SJCRH30 (cell line): Measurements from ENCODE around the gene AMPH. TPM values are rescaled to one million over a fixed set of nuclear protein-coding genes. Genes with fewer than 3 reads are reported as not detected.
A peak's percentile ranks its signal among the peaks of the same experiment; 100 is the strongest.

Source experiments
- DNase-seq, 2 experiments: peaks; one replicate each; pipeline ENCODE4 v3.0.0-alpha.2; 2015 to 2020
- H3K27ac ChIP-seq: fragments of 250-450 bp; sonication (Bioruptor Pico); 2 replicates; pipeline ENCODE4 v1.5.1; 2020; ENCODE audit warnings: mild to moderate bottlenecking, moderate library complexity
- H3K27me3 ChIP-seq: fragments of 250-450 bp; sonication (Bioruptor Pico); 2 replicates; pipeline ENCODE4 v1.5.1; 2020; ENCODE audit warnings: mild to moderate bottlenecking, moderate library complexity
- H3K36me3 ChIP-seq: fragments of 250-450 bp; sonication (Bioruptor Pico); 2 replicates; pipeline ENCODE4 v1.5.1; 2020; ENCODE audit warnings: mild to moderate bottlenecking, moderate library complexity
- H3K4me1 ChIP-seq: fragments of 250-450 bp; sonication (Bioruptor Pico); 2 replicates; pipeline ENCODE4 v1.5.1; 2020; ENCODE audit warnings: mild to moderate bottlenecking, moderate library complexity
- H3K4me3 ChIP-seq: fragments of 250-450 bp; sonication (Bioruptor Pico); 2 replicates; pipeline ENCODE4 v1.5.1; 2020; ENCODE audit warnings: mild to moderate bottlenecking, moderate library complexity
- H3K9me3 ChIP-seq: fragments of 250-450 bp; sonication (Bioruptor Pico); replicated peaks from 2 replicates; pipeline ENCODE4 v1.5.1; 2020; ENCODE audit warnings: mild to moderate bottlenecking, moderate library complexity
- total RNA-seq: library from RNA; depleted of rRNA; stranded (reverse); fragments of >200 nt; shearing (Covaris generic); gene quantifications from 2 replicates; pipeline ENCODE4 v1.2.3, GENCODE V29; 2014

The AMPH gene
- total RNA-seq, 1 experiment from 2014 or later, result not detected

- Histone ChIP-seq H3K27ac (no peak overlapping the region), H3K4me1 (no peaks in the 10 kb centered on the region), H3K36me3 (no peaks in the 10 kb centered on the region), H3K27me3 (no peaks in the 10 kb centered on the region), H3K4me3 (no peak overlapping the region), H3K9me3 (no peaks in the 10 kb centered on the region)
- DNase-seq, result no peak
These were observed 148.7 kb downstream of the AMPH start for GRCh38 chr7:38482521-38482920.

- Histone ChIP-seq H3K9me3 (no peaks in the 10 kb centered on the region), H3K4me1 (no peaks in the 10 kb centered on the region), H3K27ac (no peak overlapping the region), H3K4me3 (no peak overlapping the region), H3K27me3 (no peaks in the 10 kb centered on the region), H3K36me3 (no peaks in the 10 kb centered on the region)
- DNase-seq, result no peak
These were observed 149.8 kb downstream of the AMPH start for GRCh38 chr7:38481401-38481800.

DNA sequence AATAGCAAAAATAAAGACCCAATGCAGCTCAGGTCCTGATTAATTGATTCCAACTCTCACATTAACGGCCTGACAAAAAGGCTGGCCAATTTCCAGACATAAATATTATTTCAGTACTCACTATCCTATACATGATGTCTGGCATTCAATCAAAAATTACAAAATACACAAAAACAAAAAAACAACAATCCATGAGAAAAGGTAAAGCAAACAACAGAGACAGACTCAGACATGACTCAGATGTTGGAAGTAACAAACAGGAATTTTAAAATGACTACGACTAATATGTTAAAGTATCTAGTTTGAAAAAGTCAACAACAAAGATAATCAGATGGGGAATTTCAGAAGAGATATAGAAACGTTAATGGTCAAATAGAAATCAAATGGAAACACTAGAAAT is 152.8 kb downstream of the AMPH start:
- H3K4me1 ChIP-seq, result no peaks in the 10 kb centered on the region
- H3K27ac ChIP-seq, result no peak overlapping the region
- H3K27me3 ChIP-seq, result no peaks in the 10 kb centered on the region
- H3K9me3 ChIP-seq, result no peaks in the 10 kb centered on the region
- H3K36me3 ChIP-seq, result no peaks in the 10 kb centered on the region
- no peak for DNase-seq
- H3K4me3 ChIP-seq, result no peak overlapping the region

DNA sequence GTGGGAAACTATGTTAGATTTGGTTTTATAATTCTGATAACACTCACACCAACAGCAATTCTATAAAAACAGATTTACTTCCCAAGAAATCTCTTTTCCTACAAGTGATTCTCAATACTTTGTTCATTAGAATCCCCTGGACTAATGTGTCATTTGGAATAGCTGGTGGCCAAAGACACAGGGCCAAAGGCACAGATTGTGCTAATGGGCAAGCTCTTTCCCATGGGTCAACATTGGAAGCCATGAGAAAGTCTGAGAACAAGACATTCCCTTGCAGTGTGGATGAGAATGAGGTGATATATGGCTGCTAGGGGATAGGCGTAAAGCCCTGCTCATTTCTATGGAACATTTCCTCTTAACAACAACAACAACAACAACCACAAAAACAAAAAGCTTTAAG is 153.8 kb downstream of the AMPH start:
- Histone ChIP-seq H3K4me1 (no peaks in the 10 kb centered on the region), H3K27me3 (no peaks in the 10 kb centered on the region), H3K27ac (no peak overlapping the region), H3K9me3 (no peaks in the 10 kb centered on the region), H3K4me3 (no peak overlapping the region), H3K36me3 (no peaks in the 10 kb centered on the region)
- no peak for DNase-seq

- H3K27me3 ChIP-seq, result no peaks in the 10 kb centered on the region
- DNase-seq, result no peak
- no peak overlapping the region for H3K4me3 ChIP-seq
- no peaks in the 10 kb centered on the region for H3K4me1 ChIP-seq
- H3K9me3 ChIP-seq, result no peaks in the 10 kb centered on the region
- H3K36me3 ChIP-seq, result no peaks in the 10 kb centered on the region
- H3K27ac ChIP-seq, result no peak overlapping the region
These were observed 154.4 kb downstream of the AMPH start for GRCh38 chr7:38476764-38477163.

- peaks cover 4% of the 10 kb centered on the region; the same call in 1 of the 2 replicates for H3K27me3 ChIP-seq
- no peak overlapping the region for H3K27ac ChIP-seq
- H3K4me1 ChIP-seq, result no peaks in the 10 kb centered on the region
- H3K9me3 ChIP-seq, result no peaks in the 10 kb centered on the region
- no peak for DNase-seq
- no peaks in the 10 kb centered on the region for H3K36me3 ChIP-seq
- H3K4me3 ChIP-seq, result no peak overlapping the region
These were observed 165.2 kb downstream of the AMPH start for GRCh38 chr7:38465956-38466355.

- H3K27ac ChIP-seq, result no peak overlapping the region
- no peaks in the 10 kb centered on the region for H3K27me3 ChIP-seq
- H3K36me3 ChIP-seq, result no peaks in the 10 kb centered on the region
- no peak overlapping the region for H3K4me3 ChIP-seq
- H3K4me1 ChIP-seq, result no peaks in the 10 kb centered on the region
- peak in 1 of 2 experiments; percentile 35 for DNase-seq
- H3K9me3 ChIP-seq, result no peaks in the 10 kb centered on the region
These were observed 167.6 kb downstream of the AMPH start for GRCh38 chr7:38463277-38464225.

- H3K27me3 ChIP-seq, result no peaks in the 10 kb centered on the region
- H3K9me3 ChIP-seq, result no peaks in the 10 kb centered on the region
- no peaks in the 10 kb centered on the region for H3K36me3 ChIP-seq
- no peaks in the 10 kb centered on the region for H3K4me1 ChIP-seq
- H3K4me3 ChIP-seq, result no peak overlapping the region
- DNase-seq, result no peak
- no peak overlapping the region for H3K27ac ChIP-seq
These were observed 168.4 kb downstream of the AMPH start for GRCh38 chr7:38462819-38463218.

DNA sequence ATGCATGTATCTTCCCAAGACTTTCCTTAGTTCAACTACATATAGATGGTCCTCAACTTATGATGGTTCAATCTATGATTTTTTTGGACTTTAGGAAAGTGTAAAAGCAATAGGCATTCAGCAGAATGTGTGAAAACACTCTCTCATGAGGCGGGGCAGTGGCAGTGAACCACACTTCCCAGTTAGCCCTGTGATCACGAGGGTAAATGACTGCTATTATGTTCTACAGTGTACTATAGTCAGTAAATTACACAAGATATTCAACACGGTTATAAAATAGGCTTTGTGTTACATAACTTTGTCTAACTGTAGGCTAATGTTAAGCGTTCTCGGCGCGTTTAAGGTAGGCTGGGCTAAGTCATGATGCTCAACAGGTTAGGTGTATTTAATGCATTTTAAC is 169.3 kb downstream of the AMPH start:
- no peak for DNase-seq
- H3K36me3 ChIP-seq, result no peaks in the 10 kb centered on the region
- H3K9me3 ChIP-seq, result no peaks in the 10 kb centered on the region
- no peak overlapping the region for H3K27ac ChIP-seq
- no peak overlapping the region for H3K4me3 ChIP-seq
- H3K27me3 ChIP-seq, result no peaks in the 10 kb centered on the region
- no peaks in the 10 kb centered on the region for H3K4me1 ChIP-seq

DNA sequence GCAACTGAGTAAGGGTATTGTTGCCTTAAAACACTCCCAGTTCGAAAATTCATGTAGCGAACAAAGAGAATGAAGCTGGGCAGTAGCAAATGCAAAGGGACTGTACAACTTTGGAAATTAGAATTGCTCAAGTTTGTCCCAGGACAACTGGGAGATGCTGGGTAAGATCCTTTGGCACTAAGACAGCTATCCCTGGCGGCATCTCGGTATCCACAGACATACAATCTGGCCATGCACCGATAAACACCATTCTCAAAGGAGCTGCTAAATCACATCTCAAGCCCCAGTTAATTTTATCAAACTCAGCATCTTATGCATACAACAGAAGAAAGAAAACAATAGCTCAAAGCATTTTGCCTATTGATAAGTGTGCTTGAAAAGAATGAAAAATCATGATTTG is 177.3 kb downstream of the AMPH start:
- no peak for DNase-seq
- no peaks in the 10 kb centered on the region for H3K9me3 ChIP-seq
- no peaks in the 10 kb centered on the region for H3K36me3 ChIP-seq
- H3K4me3 ChIP-seq, result no peak overlapping the region
- H3K4me1 ChIP-seq, result no peaks in the 10 kb centered on the region
- no peaks in the 10 kb centered on the region for H3K27me3 ChIP-seq
- no peak overlapping the region for H3K27ac ChIP-seq

DNA sequence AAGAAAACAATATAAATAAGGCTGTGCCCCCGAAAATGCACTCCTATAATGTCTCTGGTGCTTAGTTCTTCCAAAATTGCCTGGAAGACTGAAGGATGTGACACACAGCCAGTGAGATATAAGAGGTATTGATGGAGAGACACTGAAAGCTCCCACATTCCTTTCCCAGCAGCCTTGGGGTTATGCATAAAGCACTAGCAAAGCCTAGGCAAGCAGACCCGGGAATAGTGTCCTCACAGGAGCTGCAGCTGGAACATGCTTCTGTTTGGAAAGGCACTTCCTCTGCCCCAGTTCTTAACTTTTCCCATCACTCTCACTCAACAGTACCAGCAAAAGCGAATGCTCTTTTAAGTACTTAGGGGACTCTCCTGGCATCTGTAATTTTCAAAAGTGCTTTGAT is 178.0 kb downstream of the AMPH start:
- H3K27ac ChIP-seq, result no peak overlapping the region
- no peak overlapping the region for H3K4me3 ChIP-seq
- H3K4me1 ChIP-seq, result no peaks in the 10 kb centered on the region
- H3K27me3 ChIP-seq, result no peaks in the 10 kb centered on the region
- H3K36me3 ChIP-seq, result no peaks in the 10 kb centered on the region
- no peaks in the 10 kb centered on the region for H3K9me3 ChIP-seq
- DNase-seq, result no peak

DNA sequence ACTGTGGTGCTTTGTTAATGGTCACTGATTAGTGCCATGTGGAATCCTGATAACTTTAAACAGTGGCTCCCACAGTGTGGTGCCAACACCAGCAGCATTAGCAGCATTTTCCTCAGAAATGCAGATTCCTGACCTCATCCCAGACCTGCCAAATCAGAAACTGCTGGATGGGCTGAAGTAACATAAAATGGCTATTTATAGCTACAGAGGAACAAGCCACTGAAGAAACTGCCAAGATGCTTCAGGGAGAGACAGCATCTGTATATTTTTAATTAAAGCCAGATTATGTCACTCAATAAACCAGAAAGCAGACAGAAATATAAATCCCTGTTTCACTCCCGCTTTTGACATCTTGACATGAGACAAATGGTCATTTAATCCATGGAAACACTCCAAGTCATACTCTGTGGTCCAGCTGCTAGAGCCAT is 178.5 kb downstream of the AMPH start:
- no peaks in the 10 kb centered on the region for H3K36me3 ChIP-seq
- H3K4me3 ChIP-seq, result no peak overlapping the region
- H3K27ac ChIP-seq, result no peak overlapping the region
- no peaks in the 10 kb centered on the region for H3K27me3 ChIP-seq
- DNase-seq, result no peak
- H3K4me1 ChIP-seq, result no peaks in the 10 kb centered on the region
- H3K9me3 ChIP-seq, result no peaks in the 10 kb centered on the region

DNA sequence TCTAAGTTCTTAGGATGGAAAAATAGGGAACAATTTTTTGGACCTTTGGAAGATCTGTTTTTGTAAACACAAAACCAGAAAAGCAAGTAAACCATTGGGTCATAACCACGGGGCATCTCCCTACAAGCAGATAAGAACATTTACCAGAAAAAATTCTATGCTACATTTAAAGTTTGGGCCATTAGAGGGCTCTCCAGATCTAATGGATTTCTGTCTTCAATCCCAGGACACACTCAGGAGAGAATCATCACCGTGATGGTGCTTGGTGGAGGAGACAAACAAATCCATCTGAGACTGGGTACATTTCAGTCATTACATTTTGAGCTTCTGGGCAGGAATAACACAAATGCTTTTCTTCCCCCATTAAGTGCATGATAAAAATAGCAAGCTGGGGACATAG is 179.3 kb downstream of the AMPH start:
- H3K27ac ChIP-seq, result no peak overlapping the region
- no peaks in the 10 kb centered on the region for H3K9me3 ChIP-seq
- no peak overlapping the region for H3K4me3 ChIP-seq
- no peaks in the 10 kb centered on the region for H3K27me3 ChIP-seq
- H3K4me1 ChIP-seq, result no peaks in the 10 kb centered on the region
- DNase-seq, result peak in 1 of 2 experiments; percentile 12
- no peaks in the 10 kb centered on the region for H3K36me3 ChIP-seq

DNA sequence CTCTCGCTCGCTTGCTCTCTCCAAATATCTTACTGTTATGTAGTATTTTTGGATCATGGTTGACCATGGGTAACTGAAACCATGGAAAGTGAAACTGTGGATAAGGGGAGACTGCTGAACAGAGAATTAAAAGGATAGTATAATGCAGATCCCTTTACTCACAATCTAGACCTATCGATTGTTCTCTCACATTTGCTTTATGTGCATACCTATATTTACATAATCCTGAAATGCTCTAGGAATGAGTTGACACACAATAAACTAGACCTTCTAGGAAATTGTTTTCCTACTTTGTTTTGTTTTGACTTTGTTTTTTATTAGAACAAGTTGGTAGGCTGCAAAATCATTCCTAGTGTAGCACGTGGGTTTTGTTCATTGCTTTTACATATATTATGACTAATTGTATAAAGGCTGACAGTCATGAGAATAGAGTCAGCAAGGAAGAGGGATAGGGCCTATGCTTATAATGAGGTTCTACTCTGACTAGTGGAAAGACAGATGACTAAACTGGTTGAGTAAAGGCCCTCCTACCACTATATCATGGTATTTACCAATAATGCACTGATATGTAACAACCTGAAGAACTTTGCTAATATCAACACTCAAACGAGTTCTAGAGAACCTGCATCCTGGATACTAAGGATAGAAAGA is 182.5 kb downstream of the AMPH start:
- Histone ChIP-seq H3K9me3 (no peaks in the 10 kb centered on the region), H3K4me1 (no peaks in the 10 kb centered on the region), H3K36me3 (no peaks in the 10 kb centered on the region), H3K27me3 (no peaks in the 10 kb centered on the region), H3K27ac (no peak overlapping the region), H3K4me3 (no peak overlapping the region)
- no peak for DNase-seq

- Histone ChIP-seq H3K36me3 (no peaks in the 10 kb centered on the region), H3K27me3 (no peaks in the 10 kb centered on the region), H3K27ac (no peak overlapping the region), H3K4me1 (no peaks in the 10 kb centered on the region), H3K9me3 (no peaks in the 10 kb centered on the region), H3K4me3 (no peak overlapping the region)
- no peak for DNase-seq
These were observed 183.1 kb downstream of the AMPH start for GRCh38 chr7:38448054-38448453.
